IMR-90 (cell line): ENCODE results near the gene ADAMTS14. TPM values are rescaled to one million over a fixed set of nuclear protein-coding genes. Genes with fewer than 3 reads are reported as not detected.
A peak's percentile ranks its signal among the peaks of the same experiment; 100 is the strongest.

ENCODE experiments used
- ATAC-seq: fragments of 200-7000 bp; cut with Tn5 transposase; 2 replicates; pipeline ENCODE4 v1.9.1; 2020; ENCODE audit warnings: low read depth, mild to moderate bottlenecking, moderate library complexity
- BruUV-seq: library from RNA; stranded (reverse); fragments of 400-500 nt; replicated peaks from 2 replicates; lab custom pipeline; 2021; lab: Mats Ljungman, UMichigan
- CTCF ChIA-PET: fragments of 300-600 bp; formaldehyde crosslinking; extraction: SDS; loops from one replicate; lab custom pipeline; 2021; ENCODE audit warnings: antibody characterized with exemption; lab: Yijun Ruan, JAX
- POLR2A ChIA-PET: fragments of 300-600 bp; sonication (Branson Sonifier 250); formaldehyde crosslinking; loops from one replicate; lab custom pipeline; 2022; ENCODE audit warnings: antibody characterized with exemption; ENCODE audit not compliant: unreplicated experiment; lab: Charles Lee
- DNase-seq: peaks from one replicate; pipeline ENCODE4 v3.0.0; 2013
- H2AFZ ChIP-seq: replicated peaks from 2 replicates; pipeline ENCODE3; 2013; ENCODE audit warnings: low read length, mild to moderate bottlenecking; ENCODE audit not compliant: poor library complexity
- H2AK5ac ChIP-seq: 2 replicates; pipeline ENCODE4 v1.6.1; 2013; ENCODE audit warnings: low read depth, low read length, inconsistent platforms
- H2AK9ac ChIP-seq: replicated peaks from 2 replicates; pipeline ENCODE3; 2013; ENCODE audit warnings: mild to moderate bottlenecking, low read depth, low read length, moderate library complexity; ENCODE audit not compliant: poor library complexity
- H2BK120ac ChIP-seq: 2 replicates; pipeline ENCODE4 v1.6.1; 2013; ENCODE audit warnings: low read depth, low read length, inconsistent platforms
- H2BK15ac ChIP-seq: 3 replicates; pipeline ENCODE4 v1.6.1; 2013; ENCODE audit warnings: low read depth, low read length, inconsistent platforms
- H2BK20ac ChIP-seq: 2 replicates; pipeline ENCODE4 v1.6.1; 2013; ENCODE audit warnings: low read depth, mild to moderate bottlenecking, inconsistent platforms, low read length, moderate library complexity
- H2BK5ac ChIP-seq: 2 replicates; pipeline ENCODE4 v1.6.1; 2013; ENCODE audit warnings: mild to moderate bottlenecking, low read depth, low read length, inconsistent platforms; ENCODE audit not compliant: poor library complexity, severe bottlenecking
- H3K14ac ChIP-seq: replicated peaks from 2 replicates; pipeline ENCODE4 v1.6.1; 2013; ENCODE audit warnings: low read depth, low read length, inconsistent platforms
- H3K18ac ChIP-seq: 2 replicates; pipeline ENCODE4 v1.6.1; 2013; ENCODE audit warnings: low read depth, low read length, control low read depth
- H3K23ac ChIP-seq: 2 replicates; pipeline ENCODE4 v1.6.1; 2013; ENCODE audit warnings: low read depth, low read length, inconsistent platforms
- H3K27ac ChIP-seq: 2 replicates; pipeline ENCODE4 v1.5.1; 2013; ENCODE audit warnings: mild to moderate bottlenecking, control low read depth, low read length; ENCODE audit not compliant: insufficient read depth
- H3K27me3 ChIP-seq: 2 replicates; pipeline ENCODE4 v1.6.1; 2013; ENCODE audit warnings: low read length; ENCODE audit not compliant: control insufficient read depth, insufficient read depth
- H3K36me3 ChIP-seq: 2 replicates; pipeline ENCODE4 v1.6.1; 2013; ENCODE audit warnings: low read length, mixed read lengths; ENCODE audit not compliant: control insufficient read depth, insufficient read depth
- H3K4ac ChIP-seq: 2 replicates; pipeline ENCODE4 v1.6.1; 2013; ENCODE audit warnings: low read depth, low read length, inconsistent platforms
- H3K4me1 ChIP-seq: 2 replicates; pipeline ENCODE4 v1.6.1; 2013; ENCODE audit warnings: low read length, mixed read lengths; ENCODE audit not compliant: control insufficient read depth, insufficient read depth
- H3K4me2 ChIP-seq: 2 replicates; pipeline ENCODE4 v1.6.1; 2013; ENCODE audit warnings: low read depth, mild to moderate bottlenecking, control low read depth, low read length, moderate library complexity
- H3K4me3 ChIP-seq: 2 replicates; pipeline ENCODE4 v1.5.1; 2013; ENCODE audit warnings: low read depth, mild to moderate bottlenecking, control low read depth, low read length, moderate library complexity; ENCODE audit not compliant: insufficient read depth
- H3K56ac ChIP-seq: 2 replicates; pipeline ENCODE4 v1.6.1; 2013; ENCODE audit warnings: low read length, inconsistent platforms; ENCODE audit not compliant: insufficient read depth; ENCODE audit errors: extremely low read depth
- H3K79me1 ChIP-seq, 2 experiments: 2 replicates each; pipeline ENCODE4 v1.6.1; 2013; ENCODE audit warnings: low read length in 2 of 2, inconsistent platforms in 1 of 2, low read depth in 1 of 2
- H3K9ac ChIP-seq: 2 replicates; pipeline ENCODE4 v1.6.1; 2013; ENCODE audit warnings: low read depth, low read length, control low read depth
- H3K9me1 ChIP-seq: 2 replicates; pipeline ENCODE4 v1.6.1; 2013; ENCODE audit warnings: low read length, inconsistent platforms; ENCODE audit not compliant: insufficient read depth
- H3K9me3 ChIP-seq: 2 replicates; pipeline ENCODE4 v1.6.1; 2013; ENCODE audit warnings: low read length; ENCODE audit not compliant: control insufficient read depth, insufficient read depth
- H4K20me1 ChIP-seq: 2 replicates; pipeline ENCODE4 v1.6.1; 2013; ENCODE audit warnings: low read length, inconsistent platforms; ENCODE audit not compliant: insufficient read depth
- H4K5ac ChIP-seq: 2 replicates; pipeline ENCODE4 v1.6.1; 2013; ENCODE audit warnings: mild to moderate bottlenecking, low read depth, low read length, control low read depth
- H4K8ac ChIP-seq, 2 experiments: 2 replicates each; pipeline ENCODE4 v1.6.1; 2013; ENCODE audit warnings: low read depth in 2 of 2, low read length in 2 of 2, control low read depth in 1 of 2, inconsistent platforms in 1 of 2
- H4K91ac ChIP-seq: 2 replicates; pipeline ENCODE4 v1.6.1; 2013; ENCODE audit warnings: low read depth, low read length, inconsistent platforms; ENCODE audit not compliant: insufficient read depth
- BHLHE40 ChIP-seq: fragments of 150-350 bp; IDR thresholded peaks from 2 replicates; pipeline ENCODE4 v1.6.1; 2016; ENCODE audit warnings: mild to moderate bottlenecking, low read depth, low read length
- MAFK ChIP-seq: IDR thresholded peaks from 2 replicates; pipeline ENCODE4 v1.6.1; 2012; ENCODE audit warnings: low read depth, low read length, improper control_type of control experiment
- RAD21 ChIP-seq: IDR thresholded peaks from 2 replicates; pipeline ENCODE4 v1.6.1; 2012; ENCODE audit warnings: low read length, improper control_type of control experiment
- WGBS, 2 experiments: methylation state at CpG; one replicate each; pipeline versions ENCODE4 v1.1.5 to v1.1.7; 2013; ENCODE audit warnings: missing lambda C conversion rate in 2 of 2; ENCODE audit not compliant: insufficient read length in 1 of 2; ENCODE audit errors: extremely low coverage in 2 of 2; 5-methylcytosine and 5-hydroxymethylcytosine counted together
- dilution Hi-C: fragments of 300-500 bp; cut with HindIII; formaldehyde crosslinking; loops from one replicate; pipeline ENCODE4 v1.14.3; 2018; ENCODE audit warnings: low sequenced_read_pairs; ENCODE audit not compliant: unreplicated experiment
- in situ Hi-C: fragments of 300-500 bp; cut with MboI; formaldehyde crosslinking; loops from 3 replicates; pipeline ENCODE4 v1.14.3; 2019; ENCODE audit warnings: low sequenced_read_pairs, inconsistent platforms, mixed read lengths
- intact Hi-C: fragments of 100-400 bp; cut with micrococcal nuclease; formaldehyde crosslinking; loops from 2 replicates; pipeline ENCODE4 v1.10.0; 2022
- polyA plus RNA-seq, 3 experiments: library from polyadenylated mRNA; depleted of rRNA; stranded (reverse); fragments of >200 nt; gene quantifications; 2 replicates each; pipeline ENCODE4 v1.2.3, GENCODE V29; 2012; ENCODE audit warnings: low replicate concordance in 1 of 3
- total RNA-seq: library from RNA; depleted of rRNA; stranded (reverse); fragments of >200 nt; gene quantifications from 2 replicates; pipeline ENCODE4 v1.2.3, GENCODE V29; 2012
- TF ChIP-seq, protein P1 (sequence below): fragments of 150-350 bp; IDR thresholded peaks from 2 replicates; pipeline ENCODE4 v1.6.1; 2016; ENCODE audit warnings: low read depth, mild to moderate bottlenecking, low read length, moderate library complexity, borderline replicate concordance

The ADAMTS14 gene
- total and polyA plus RNA-seq, 2 of the 4 experiments (the other 2 are of a cell fraction): under 0.01 to 0.31 TPM

DNA sequence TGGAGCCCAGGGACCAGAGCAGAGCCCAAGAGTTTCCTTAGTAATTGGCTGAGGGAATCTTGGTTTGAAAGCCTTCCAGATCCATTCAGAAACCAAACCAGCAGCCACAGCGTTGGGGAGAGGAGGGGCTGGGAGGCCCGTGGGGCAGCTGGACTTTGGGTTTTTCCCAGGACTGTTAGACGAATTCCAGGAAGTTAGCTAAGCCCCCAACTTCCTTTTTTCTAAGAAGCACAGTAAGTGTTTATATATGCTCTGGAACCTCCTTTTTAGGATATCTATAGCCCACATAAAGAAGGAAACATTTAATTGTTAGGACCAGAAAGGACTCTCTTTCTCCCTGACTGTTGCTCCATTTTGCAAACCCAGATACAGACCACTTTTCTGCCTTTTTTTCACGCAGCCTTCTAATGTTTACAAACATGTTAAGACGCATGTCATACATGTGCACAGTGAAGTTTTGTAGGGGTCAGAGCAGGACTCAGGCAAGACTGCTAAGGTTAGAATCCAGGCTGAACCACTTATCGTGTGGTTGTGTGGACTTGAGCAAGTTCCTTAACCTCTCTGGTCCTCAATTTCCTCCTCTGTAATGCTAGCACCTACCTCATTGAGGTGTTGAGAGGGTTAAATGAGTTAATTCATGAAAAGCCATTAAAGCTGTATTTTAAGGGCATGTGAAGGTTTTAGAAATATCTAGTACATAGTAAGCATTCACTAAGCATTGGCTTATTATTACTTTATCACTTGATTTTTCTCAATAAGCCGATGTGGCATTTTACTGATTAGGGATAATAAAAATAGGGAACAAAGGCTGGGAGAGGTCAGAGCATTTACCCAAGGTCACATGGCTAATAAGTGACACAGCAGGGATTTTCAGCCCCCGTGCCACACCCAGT is 70.5 kb downstream of the ADAMTS14 start:
- Histone ChIP-seq H3K9me3 (peaks cover 3% of the 10 kb centered on the region), H3K18ac (peak overlapping the region; percentile 87), H3K4me1 (peaks cover 5% of the 10 kb centered on the region; the same call in 1 of the 2 replicates), H3K36me3 (no peaks in the 10 kb centered on the region), H2AK5ac (peak overlapping the region; percentile 42; the same call in 1 of the 2 replicates), H2AFZ (peak overlapping the region; percentile 48), H4K91ac (peak overlapping the region; percentile 49; the same call in 1 of the 2 replicates), H3K79me1 (no peaks in the 10 kb centered on the region), H3K4ac (peak overlapping the region; percentile 62; the same call in 1 of the 2 replicates), H2AK9ac (no peak overlapping the region), H3K4me3 (no peak overlapping the region), H3K4me2 (peak overlapping the region; percentile 23), H3K9me1 (peaks cover 3% of the 10 kb centered on the region; the same call in 1 of the 2 replicates), H3K14ac (peak overlapping the region; percentile 14; the same call in 1 of the 2 replicates), H4K5ac (peak overlapping the region; percentile 83; the same call in 1 of the 2 replicates), H3K56ac (no peak overlapping the region), H2BK20ac (peak overlapping the region; percentile 54; the same call in 1 of the 2 replicates), H3K23ac (no peak overlapping the region), H2BK15ac (peak overlapping the region; percentile 66; the same call in 1 of the 3 replicates), H4K8ac (peak overlapping the region in 1 of 2 experiments; percentile 62; a peak in 1 of 4 replicates), H3K27me3 (peaks cover 8% of the 10 kb centered on the region), H2BK120ac (peak overlapping the region; percentile 41; the same call in 1 of the 2 replicates), H4K20me1 (no peaks in the 10 kb centered on the region), H3K9ac (no peak overlapping the region), H3K27ac (peak overlapping the region; percentile 68; the same call in 1 of the 2 replicates), H2BK5ac (no peak overlapping the region)
- intact Hi-C loops: no loop called here
- TF ChIP-seq, protein P1, sequence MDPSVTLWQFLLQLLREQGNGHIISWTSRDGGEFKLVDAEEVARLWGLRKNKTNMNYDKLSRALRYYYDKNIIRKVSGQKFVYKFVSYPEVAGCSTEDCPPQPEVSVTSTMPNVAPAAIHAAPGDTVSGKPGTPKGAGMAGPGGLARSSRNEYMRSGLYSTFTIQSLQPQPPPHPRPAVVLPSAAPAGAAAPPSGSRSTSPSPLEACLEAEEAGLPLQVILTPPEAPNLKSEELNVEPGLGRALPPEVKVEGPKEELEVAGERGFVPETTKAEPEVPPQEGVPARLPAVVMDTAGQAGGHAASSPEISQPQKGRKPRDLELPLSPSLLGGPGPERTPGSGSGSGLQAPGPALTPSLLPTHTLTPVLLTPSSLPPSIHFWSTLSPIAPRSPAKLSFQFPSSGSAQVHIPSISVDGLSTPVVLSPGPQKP: no peak
- TF ChIP-seq BHLHE40 (no peak), RAD21 (no peak), MAFK (peak; percentile 21; the same call in 1 of the 2 replicates)
- no TSS peak for BruUV-seq
- dilution Hi-C loops: no loop called here
- ChIA-PET CTCF (no interaction called here), POLR2A (no interaction called here)
- in situ Hi-C loops: no loop called here
- 50% methylated on average over 1 of the region's 8 CpGs; no CpG with 5 or more reads in 1 of the 2 experiments for WGBS, 2 experiments
- ATAC-seq (peak; percentile 78), DNase-seq (peak; percentile 72)
